Stomach (tissue), 9 donors: ENCODE measurements around the gene AKIRIN2. TPM values are rescaled to one million over a fixed set of nuclear protein-coding genes. Genes with fewer than 3 reads are reported as not detected.

ENCODE experiments used
- DNase-seq, 2 donors: peaks; one replicate each; pipeline versions ENCODE4 v3.0.0 to v3.0.0-alpha.2; 2013 to 2019
- H3K27ac ChIP-seq, 5 donors: fragments of 200-600 bp in 4 of 5; sonication (generic) in 4 of 5; one replicate each; pipeline ENCODE4 v1.5.1; 2013 to 2019; ENCODE audit warnings: mild to moderate bottlenecking in 1 of 5, moderate library complexity in 1 of 5
- H3K27me3 ChIP-seq, 3 donors: fragments of 200-600 bp; sonication (generic); one replicate each; pipeline ENCODE4 v1.5.1; 2017 to 2019; ENCODE audit warnings: mixed run types in 1 of 3
- H3K36me3 ChIP-seq, 4 donors: fragments of 200-600 bp; sonication (generic); 1 replicate in 3 of 4; 2 replicates in 1 of 4; pipeline ENCODE4 v1.5.1; 2016 to 2019
- H3K4me1 ChIP-seq, 4 donors: fragments of 200-600 bp; sonication (generic); one replicate each; pipeline ENCODE4 v1.5.1; 2016 to 2019
- H3K4me3 ChIP-seq, 4 donors: fragments of 200-600 bp; sonication (generic) in 3 of 4; one replicate each; pipeline ENCODE4 v1.5.1; 2016 to 2019; ENCODE audit warnings: mild to moderate bottlenecking in 1 of 4
- H3K9me3 ChIP-seq, 4 donors: fragments of 200-600 bp; sonication (generic); one replicate each; pipeline ENCODE4 v1.5.1; 2016 to 2019
- CTCF ChIP-seq, 7 experiments: fragments of 450-650 bp in 4 of 7; fragments of 200-600 bp in 3 of 7; sonication (generic) in 3 of 7; IDR thresholded peaks; one replicate each; pipeline ENCODE4 v1.5.1; 2016 to 2019; ENCODE audit warnings: antibody characterized with exemption in 7 of 7, control low read depth in 2 of 7, mild to moderate bottlenecking in 1 of 7
- EP300 ChIP-seq: sonication (generic); formaldehyde crosslinking; IDR thresholded peaks from one replicate; pipeline ENCODE4 v1.6.1; 2017; ENCODE audit warnings: antibody characterized with exemption
- POLR2A ChIP-seq, 4 donors: fragments of 450-650 bp; IDR thresholded peaks; one replicate each; pipeline ENCODE4 v1.6.1; 2016; ENCODE audit warnings: antibody characterized with exemption in 4 of 4, control low read depth in 2 of 4, mild to moderate bottlenecking in 1 of 4, moderate library complexity in 1 of 4
- POLR2AphosphoS5 ChIP-seq, 3 donors: sonication (generic); formaldehyde crosslinking; IDR thresholded peaks; one replicate each; pipeline ENCODE4 v1.6.1; 2016; ENCODE audit warnings: antibody characterized with exemption in 3 of 3
- WGBS, 5 donors: extraction: QIAGEN DNeasy Blood & Tissue Kit in 3 of 5; methylation state at CpG; one replicate each; pipeline versions ENCODE4 v1.1.5 to v1.1.7; 2013 to 2018; 5-methylcytosine and 5-hydroxymethylcytosine counted together
- intact Hi-C: fragments of 100-400 bp; cut with DNase I; formaldehyde crosslinking; loops from one replicate; pipeline ENCODE4 v1.15.1; 2023; ENCODE audit warnings: low total_unique reads
- polyA plus RNA-seq, 3 donors: library from polyadenylated mRNA; stranded (reverse); fragments of 200-250 nt; gene quantifications; one replicate each; pipeline ENCODE4 v1.2.3, GENCODE V29; 2013
- total RNA-seq, 5 donors: library from RNA; depleted of rRNA; stranded (reverse); fragments of >200 nt; gene quantifications; one replicate each; pipeline versions ENCODE4 v1.1.0 to v1.2.3, GENCODE V29; 2014 to 2016
- donor health status: healthy with polysubstance abuse.
- donor health status: Bipolar disorder and iron deficiency.
- donor health status: healthy.

The AKIRIN2 gene
- total and polyA plus RNA-seq, 8 donors, result 0.58 to 49.0 (median 12.7) TPM

GRCh38 chr6:87654122-87654521 is 47.9 kb downstream of the AKIRIN2 start:
- Histone ChIP-seq H3K4me1 (peaks cover 0 to 11% (median 3%) of the 10 kb centered on the region in 4 donors), H3K36me3 (peaks cover 0 to 37% (median 20%) of the 10 kb centered on the region in 4 donors), H3K9me3 (no peaks in the 10 kb centered on the region), H3K27me3 (no peaks in the 10 kb centered on the region), H3K4me3 (no peak overlapping the region), H3K27ac (no peak overlapping the region)
- TF ChIP-seq POLR2AphosphoS5 (IDR thresholded peaks at IDR 0.05) (no peak), EP300 (no peak), POLR2A (IDR thresholded peaks at IDR 0.05) (no peak), CTCF (IDR thresholded peaks at IDR 0.05) (no peak)
- no peak for DNase-seq
- intact Hi-C loops, result no loop called here
- 93 to 100% (median 100%) methylated on average over 1 of the region's 1 CpG for WGBS, 5 donors

DNA sequence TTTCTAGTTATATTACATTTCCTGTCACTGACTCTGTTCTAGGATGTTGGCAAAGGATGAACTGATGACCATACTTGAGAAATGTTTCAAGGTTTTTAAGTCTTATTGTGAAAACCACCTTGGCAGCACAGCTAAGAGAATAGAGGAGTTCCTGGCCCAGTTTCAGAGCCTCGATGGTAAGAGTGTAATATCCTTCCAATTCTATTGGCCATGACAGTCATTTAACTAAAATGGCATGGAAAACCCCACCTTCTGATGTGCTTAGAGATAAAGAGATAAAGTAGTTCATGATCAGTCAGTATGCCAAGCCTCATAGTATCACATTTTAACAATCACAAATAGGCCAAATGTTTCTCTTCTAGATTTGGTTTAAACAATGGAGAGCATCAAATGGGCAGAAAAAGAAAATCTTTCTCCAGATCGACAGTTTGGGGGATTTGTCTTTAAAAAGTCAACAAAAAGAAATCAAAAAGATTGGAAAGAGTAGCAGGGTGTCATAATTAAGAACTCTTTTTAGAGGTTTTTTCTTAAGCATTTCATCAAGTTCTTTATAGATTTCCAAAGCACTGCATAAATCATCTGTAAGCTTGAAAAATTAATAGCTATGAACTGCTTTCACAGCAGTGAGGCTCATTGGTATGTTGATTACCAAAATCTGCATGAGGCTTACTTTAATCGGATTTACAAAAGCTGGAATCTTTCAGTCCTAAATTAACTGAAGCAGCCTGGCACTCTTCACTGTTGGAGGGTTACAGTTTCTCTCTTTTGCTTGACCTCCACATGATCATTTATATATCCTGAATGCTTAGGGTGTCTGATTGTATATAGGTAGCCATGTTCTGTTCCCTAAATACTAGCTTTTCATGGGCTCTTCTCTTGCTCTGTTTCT is 48.7 kb downstream of the AKIRIN2 start:
- no peaks in the 10 kb centered on the region for H3K27me3 ChIP-seq
- H3K9me3 ChIP-seq, result no peaks in the 10 kb centered on the region
- TF ChIP-seq EP300 (no peak), CTCF (IDR thresholded peaks at IDR 0.05) (no peak), POLR2A (IDR thresholded peaks at IDR 0.05) (no peak), POLR2AphosphoS5 (IDR thresholded peaks at IDR 0.05) (no peak)
- intact Hi-C loops, result no loop called here
- peaks cover 0 to 5% (median under 1%) of the 10 kb centered on the region in 4 donors for H3K4me1 ChIP-seq
- 58 to 73% (median 66%) methylated on average over 3 of the region's 3 CpGs for WGBS, 5 donors
- H3K4me3 ChIP-seq, result no peak overlapping the region
- no peak for DNase-seq
- H3K36me3 ChIP-seq, result peaks cover 0 to 37% (median 20%) of the 10 kb centered on the region in 4 donors
- H3K27ac ChIP-seq, result no peak overlapping the region

DNA sequence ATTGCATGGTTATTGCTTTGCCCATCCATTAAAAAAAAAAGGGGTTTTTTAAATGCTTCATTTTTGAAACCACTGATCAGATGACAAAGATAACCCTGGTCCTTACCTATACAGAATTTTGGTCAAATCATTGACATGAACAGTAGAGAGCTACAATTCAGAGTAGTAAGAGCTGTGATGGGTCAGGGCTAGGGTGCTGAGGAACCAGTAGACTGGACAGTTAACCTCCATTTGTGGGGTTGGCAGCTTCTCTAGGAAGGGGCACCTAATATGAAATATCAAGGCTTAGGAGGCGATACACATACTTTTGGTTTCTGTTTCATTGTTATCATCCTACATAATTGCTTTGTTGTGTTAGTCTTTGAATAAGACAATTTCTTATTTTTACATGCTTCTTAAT is 57.0 kb downstream of the AKIRIN2 start:
- H3K4me1 ChIP-seq, result no peaks in the 10 kb centered on the region
- DNase-seq, result no peak
- no peak overlapping the region for H3K4me3 ChIP-seq
- intact Hi-C loops, result no loop called here
- peaks cover 0 to 22% (median 4%) of the 10 kb centered on the region in 4 donors for H3K36me3 ChIP-seq
- H3K27ac ChIP-seq, result no peak overlapping the region
- TF ChIP-seq CTCF (IDR thresholded peaks at IDR 0.05), result no peak
- no peak for TF ChIP-seq POLR2AphosphoS5 (IDR thresholded peaks at IDR 0.05)
- no peak for TF ChIP-seq POLR2A (IDR thresholded peaks at IDR 0.05)
- TF ChIP-seq EP300, result no peak
- 48 to 79% (median 65%) methylated on average over 1 of the region's 1 CpG for WGBS, 5 donors
- H3K27me3 ChIP-seq, result no peaks in the 10 kb centered on the region
- H3K9me3 ChIP-seq, result no peaks in the 10 kb centered on the region

DNA sequence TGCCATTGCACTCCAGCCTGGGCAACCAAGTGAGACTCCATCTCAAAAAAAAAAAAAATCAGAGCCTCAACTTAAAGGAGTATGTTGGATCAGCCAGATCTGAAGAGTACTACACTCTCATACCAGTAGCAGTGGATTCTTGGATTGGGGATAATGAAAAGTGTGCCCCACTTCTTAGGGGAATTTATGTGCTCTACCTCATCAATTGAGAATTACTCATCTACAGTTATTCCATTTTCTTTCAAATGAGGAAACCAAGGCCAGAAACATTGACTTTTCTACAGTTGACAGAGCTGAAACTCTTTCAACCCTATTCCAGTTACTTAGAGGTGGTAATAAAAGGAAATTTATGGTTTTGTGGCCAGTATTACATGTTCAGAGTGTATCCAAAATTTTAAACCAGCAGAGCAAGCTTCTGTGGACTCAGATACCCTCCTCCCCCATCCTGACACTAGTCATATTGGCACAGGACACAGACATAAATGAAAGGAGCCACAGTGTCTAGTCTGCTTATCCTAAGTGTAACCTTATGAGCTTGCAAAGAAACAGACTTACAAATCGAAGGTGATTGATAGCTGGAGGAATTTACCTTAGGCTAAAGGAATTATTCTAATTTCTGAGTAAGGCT is 60.9 kb downstream of the AKIRIN2 start:
- TF ChIP-seq EP300 (no peak), POLR2A (IDR thresholded peaks at IDR 0.05) (no peak), POLR2AphosphoS5 (IDR thresholded peaks at IDR 0.05) (no peak), CTCF (IDR thresholded peaks at IDR 0.05) (no peak)
- intact Hi-C loops, result no loop called here
- Histone ChIP-seq H3K27ac (no peak overlapping the region), H3K4me3 (no peak overlapping the region), H3K27me3 (no peaks in the 10 kb centered on the region), H3K9me3 (no peaks in the 10 kb centered on the region), H3K36me3 (peaks cover 0 to 44% (median 28%) of the 10 kb centered on the region in 4 donors), H3K4me1 (no peaks in the 10 kb centered on the region)
- 57 to 80% (median 69%) methylated on average over 1 of the region's 1 CpG for WGBS, 5 donors
- DNase-seq, result no peak
